ENCODE results near the gene HNF4A. TPM values are rescaled to one million over a fixed set of nuclear protein-coding genes. Genes with fewer than 3 reads are reported as not detected.

HNF4A gene
- total and polyA plus RNA-seq, 2 of the 13 experiments (the other 11 are each of a cell fraction or from before 2014, with no cell fraction given): 80.9 to 169 TPM

DNA sequence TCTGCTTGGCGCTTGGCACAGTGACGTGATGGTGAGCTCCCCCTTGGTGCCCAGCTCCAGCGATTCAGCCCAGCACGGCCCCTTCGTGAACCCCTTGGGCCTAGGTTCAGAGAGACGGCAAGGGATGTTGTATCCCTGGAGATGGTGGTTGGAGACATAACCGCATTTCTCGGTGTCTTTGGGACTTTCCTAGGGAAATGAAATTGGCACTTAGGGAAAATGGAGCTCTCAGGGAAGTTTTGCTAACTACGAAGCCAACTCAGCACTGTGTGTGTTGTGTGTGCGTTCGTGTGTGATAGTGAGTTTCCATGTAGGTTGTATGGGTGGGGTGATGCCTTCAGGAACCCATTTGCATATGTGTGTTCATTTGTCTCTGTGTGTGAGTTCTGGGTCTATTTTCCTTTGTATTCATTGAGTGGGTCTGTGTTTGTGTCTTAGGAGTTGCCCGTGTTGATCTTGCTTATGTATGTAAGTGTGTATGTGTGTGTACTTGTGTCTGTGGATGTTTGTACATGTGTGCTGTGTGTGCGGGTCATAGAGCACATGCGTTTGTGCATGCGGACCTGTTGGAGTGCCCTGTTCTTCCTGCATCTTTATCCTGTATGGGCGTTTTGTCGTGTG is 46.4 kb downstream of the HNF4A start (continued):
- TF ChIP-seq, protein P1, sequence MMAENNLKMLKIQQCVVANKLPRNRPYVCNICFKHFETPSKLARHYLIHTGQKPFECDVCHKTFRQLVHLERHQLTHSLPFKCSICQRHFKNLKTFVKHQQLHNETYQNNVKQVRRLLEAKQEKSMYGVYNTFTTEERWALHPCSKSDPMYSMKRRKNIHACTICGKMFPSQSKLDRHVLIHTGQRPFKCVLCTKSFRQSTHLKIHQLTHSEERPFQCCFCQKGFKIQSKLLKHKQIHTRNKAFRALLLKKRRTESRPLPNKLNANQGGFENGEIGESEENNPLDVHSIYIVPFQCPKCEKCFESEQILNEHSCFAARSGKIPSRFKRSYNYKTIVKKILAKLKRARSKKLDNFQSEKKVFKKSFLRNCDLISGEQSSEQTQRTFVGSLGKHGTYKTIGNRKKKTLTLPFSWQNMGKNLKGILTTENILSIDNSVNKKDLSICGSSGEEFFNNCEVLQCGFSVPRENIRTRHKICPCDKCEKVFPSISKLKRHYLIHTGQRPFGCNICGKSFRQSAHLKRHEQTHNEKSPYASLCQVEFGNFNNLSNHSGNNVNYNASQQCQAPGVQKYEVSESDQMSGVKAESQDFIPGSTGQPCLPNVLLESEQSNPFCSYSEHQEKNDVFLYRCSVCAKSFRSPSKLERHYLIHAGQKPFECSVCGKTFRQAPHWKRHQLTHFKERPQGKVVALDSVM (CRISPR knock-in tag; IDR thresholded peaks at IDR 0.05): no peak
- TF ChIP-seq RFXANK (CRISPR knock-in tag; IDR thresholded peaks at IDR 0.05): no peak
- TF ChIP-seq ZFP36L2 (CRISPR knock-in tag; IDR thresholded peaks at IDR 0.05): no peak
- no peak for TF ChIP-seq MBNL3 (CRISPR knock-in tag; conservative IDR thresholded peaks at IDR 0.05)
- TF ChIP-seq XRCC5 (optimal IDR thresholded peaks at IDR 0.05; ENCODE audit: low read length): no peak
- 0 out of 2 replicates have a peak, but pooled peaks have one; percentile 2 for TF ChIP-seq ZMYM4 (CRISPR knock-in tag; IDR thresholded peaks at IDR 0.05)
- no peak for TF ChIP-seq HMGA1 (CRISPR knock-in tag; conservative IDR thresholded peaks at IDR 0.05)
- TF ChIP-seq, protein P2, sequence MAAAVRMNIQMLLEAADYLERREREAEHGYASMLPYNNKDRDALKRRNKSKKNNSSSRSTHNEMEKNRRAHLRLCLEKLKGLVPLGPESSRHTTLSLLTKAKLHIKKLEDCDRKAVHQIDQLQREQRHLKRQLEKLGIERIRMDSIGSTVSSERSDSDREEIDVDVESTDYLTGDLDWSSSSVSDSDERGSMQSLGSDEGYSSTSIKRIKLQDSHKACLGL (CRISPR knock-in tag; IDR thresholded peaks at IDR 0.05): peak; percentile 46; the same call in 1 of the 2 replicates
- TF ChIP-seq FOXC1 (CRISPR knock-in tag; IDR thresholded peaks at IDR 0.05; ENCODE audit: borderline replicate concordance): no peak
- TF ChIP-seq KMT2A (CRISPR knock-in tag; IDR thresholded peaks at IDR 0.05): no peak; the same call in 1 of the 2 replicates
- TF ChIP-seq ZNF720 (CRISPR knock-in tag; IDR thresholded peaks at IDR 0.05): no peak
- TF ChIP-seq, protein P3, sequence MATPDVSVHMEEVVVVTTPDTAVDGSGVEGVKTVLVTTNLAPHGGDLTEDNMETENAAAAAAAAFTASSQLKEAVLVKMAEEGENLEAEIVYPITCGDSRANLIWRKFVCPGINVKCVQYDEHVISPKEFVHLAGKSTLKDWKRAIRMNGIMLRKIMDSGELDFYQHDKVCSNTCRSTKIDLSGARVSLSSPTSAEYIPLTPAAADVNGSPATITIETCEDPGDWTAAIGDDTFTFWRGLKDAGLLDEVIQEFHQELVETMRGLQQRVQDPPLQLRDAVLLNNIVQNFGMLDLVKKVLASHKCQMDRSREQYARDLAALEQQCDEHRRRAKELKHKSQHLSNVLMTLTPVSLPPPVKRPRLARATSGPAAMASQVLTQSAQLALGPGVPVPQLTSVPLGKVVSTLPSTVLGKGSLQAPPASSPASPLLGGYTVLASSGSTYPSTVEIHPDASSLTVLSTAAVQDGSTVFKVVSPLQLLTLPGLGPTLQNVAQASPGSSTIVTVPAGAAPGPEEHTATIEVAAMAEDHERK (CRISPR knock-in tag; IDR thresholded peaks at IDR 0.05; ENCODE audit: low read depth): no peak
- no peak for TF ChIP-seq ZBTB3 (CRISPR knock-in tag; IDR thresholded peaks at IDR 0.05; ENCODE audit: borderline replicate concordance, low read depth)
- TF ChIP-seq, protein P4, sequence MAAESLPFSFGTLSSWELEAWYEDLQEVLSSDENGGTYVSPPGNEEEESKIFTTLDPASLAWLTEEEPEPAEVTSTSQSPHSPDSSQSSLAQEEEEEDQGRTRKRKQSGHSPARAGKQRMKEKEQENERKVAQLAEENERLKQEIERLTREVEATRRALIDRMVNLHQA (CRISPR knock-in tag; IDR thresholded peaks at IDR 0.05): no peak
- TF ChIP-seq, protein P5, sequence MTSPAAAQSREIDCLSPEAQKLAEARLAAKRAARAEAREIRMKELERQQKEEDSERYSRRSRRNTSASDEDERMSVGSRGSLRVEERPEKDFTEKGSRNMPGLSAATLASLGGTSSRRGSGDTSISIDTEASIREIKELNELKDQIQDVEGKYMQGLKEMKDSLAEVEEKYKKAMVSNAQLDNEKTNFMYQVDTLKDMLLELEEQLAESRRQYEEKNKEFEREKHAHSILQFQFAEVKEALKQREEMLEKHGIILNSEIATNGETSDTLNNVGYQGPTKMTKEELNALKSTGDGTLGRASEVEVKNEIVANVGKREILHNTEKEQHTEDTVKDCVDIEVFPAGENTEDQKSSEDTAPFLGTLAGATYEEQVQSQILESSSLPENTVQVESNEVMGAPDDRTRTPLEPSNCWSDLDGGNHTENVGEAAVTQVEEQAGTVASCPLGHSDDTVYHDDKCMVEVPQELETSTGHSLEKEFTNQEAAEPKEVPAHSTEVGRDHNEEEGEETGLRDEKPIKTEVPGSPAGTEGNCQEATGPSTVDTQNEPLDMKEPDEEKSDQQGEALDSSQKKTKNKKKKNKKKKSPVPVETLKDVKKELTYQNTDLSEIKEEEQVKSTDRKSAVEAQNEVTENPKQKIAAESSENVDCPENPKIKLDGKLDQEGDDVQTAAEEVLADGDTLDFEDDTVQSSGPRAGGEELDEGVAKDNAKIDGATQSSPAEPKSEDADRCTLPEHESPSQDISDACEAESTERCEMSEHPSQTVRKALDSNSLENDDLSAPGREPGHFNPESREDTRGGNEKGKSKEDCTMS (CRISPR knock-in tag; conservative IDR thresholded peaks at IDR 0.05): no peak
- no peak for TF ChIP-seq JUND (CRISPR knock-in tag; IDR thresholded peaks at IDR 0.05)
- no peak for TF ChIP-seq ZNF615 (CRISPR knock-in tag; IDR thresholded peaks at IDR 0.05; ENCODE audit: borderline replicate concordance)
- peak; percentile 48 for TF ChIP-seq ZMAT3 (CRISPR knock-in tag; conservative IDR thresholded peaks at IDR 0.05)
- TF ChIP-seq FOXJ3 (CRISPR knock-in tag; IDR thresholded peaks at IDR 0.05; ENCODE audit: borderline replicate concordance): no peak; the same call in 1 of the 2 replicates
- TF ChIP-seq, protein P6, sequence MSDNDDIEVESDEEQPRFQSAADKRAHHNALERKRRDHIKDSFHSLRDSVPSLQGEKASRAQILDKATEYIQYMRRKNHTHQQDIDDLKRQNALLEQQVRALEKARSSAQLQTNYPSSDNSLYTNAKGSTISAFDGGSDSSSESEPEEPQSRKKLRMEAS (IDR thresholded peaks at IDR 0.05): peak; percentile 23
- TF ChIP-seq, protein P7, sequence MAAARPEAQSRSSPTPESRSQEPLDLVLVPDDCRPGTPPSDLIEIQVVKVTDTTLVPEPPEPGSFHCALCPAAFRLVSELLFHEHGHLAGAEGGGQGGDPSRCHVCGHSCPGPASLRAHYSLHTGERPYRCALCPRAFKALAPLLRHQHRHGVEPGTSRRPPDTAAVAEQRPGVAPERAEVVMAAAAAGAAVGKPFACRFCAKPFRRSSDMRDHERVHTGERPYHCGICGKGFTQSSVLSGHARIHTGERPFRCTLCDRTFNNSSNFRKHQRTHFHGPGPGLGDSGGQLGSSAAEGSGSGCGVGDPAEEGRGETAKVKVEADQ (CRISPR knock-in tag; IDR thresholded peaks at IDR 0.05; ENCODE audit: borderline replicate concordance): no peak
- TF ChIP-seq NCOA2 (CRISPR knock-in tag; IDR thresholded peaks at IDR 0.05): no peak
